Bone marrow (tissue), 2 donors: ENCODE results near the gene SLC22A17.

ENCODE experiments used
- DNase-seq, 2 donors: peaks; one replicate each; lab custom pipeline; 2025; lab: John Stamatoyannopoulos, UW

SLC22A17 gene

DNA sequence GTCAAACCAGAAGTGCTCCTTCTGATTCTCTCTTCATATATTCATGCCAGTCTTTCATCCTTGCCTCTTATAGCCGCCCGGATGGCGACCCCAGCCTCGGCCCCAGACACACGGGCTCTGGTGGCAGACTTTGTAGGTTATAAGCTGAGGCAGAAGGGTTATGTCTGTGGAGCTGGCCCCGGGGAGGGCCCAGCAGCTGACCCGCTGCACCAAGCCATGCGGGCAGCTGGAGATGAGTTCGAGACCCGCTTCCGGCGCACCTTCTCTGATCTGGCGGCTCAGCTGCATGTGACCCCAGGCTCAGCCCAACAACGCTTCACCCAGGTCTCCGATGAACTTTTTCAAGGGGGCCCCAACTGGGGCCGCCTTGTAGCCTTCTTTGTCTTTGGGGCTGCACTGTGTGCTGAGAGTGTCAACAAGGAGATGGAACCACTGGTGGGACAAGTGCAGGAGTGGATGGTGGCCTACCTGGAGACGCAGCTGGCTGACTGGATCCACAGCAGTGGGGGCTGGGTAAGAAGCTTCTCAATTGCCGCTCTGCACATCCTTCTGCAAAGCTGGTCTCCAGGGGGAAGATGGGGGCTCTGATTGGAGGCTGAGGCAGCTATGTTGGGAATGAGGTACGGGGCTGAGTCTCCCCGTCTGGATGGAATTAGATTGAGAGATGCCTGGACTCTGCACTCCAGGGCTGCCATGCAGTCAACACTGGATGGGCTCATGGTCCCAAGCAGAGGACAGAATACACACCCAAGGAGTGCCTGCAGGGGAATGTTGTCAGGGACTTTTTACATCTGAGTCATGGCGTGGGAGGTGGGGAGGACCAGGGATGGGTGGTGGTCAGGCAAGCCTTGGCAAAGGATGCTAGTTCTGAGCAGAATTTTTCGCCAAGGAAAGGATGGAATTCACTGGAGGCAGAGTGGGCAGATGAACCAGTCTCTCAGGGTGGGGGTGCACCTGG, 44.7 kb downstream of the SLC22A17 start:
- no peak for DNase-seq

DNA sequence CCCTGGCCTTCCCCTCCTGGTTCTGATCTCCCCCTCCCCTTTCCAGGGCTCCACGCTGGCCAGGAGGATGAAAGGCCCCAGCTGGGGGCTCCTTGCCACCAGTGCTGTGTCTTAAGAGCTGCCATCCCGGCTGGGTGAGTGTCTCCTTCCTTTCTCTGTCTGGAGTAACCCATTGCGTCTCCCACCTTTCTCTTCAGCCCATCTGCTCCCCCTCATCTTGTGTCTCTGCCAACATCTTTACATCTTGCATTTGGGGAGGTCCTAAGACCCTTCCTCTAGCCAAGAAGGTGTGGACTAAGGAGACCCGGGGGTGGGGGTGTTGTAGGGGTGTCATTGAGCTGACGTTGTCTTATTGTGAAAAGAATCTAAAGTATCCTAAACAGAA, 45.5 kb downstream of the SLC22A17 start:
- no peak for DNase-seq

DNA sequence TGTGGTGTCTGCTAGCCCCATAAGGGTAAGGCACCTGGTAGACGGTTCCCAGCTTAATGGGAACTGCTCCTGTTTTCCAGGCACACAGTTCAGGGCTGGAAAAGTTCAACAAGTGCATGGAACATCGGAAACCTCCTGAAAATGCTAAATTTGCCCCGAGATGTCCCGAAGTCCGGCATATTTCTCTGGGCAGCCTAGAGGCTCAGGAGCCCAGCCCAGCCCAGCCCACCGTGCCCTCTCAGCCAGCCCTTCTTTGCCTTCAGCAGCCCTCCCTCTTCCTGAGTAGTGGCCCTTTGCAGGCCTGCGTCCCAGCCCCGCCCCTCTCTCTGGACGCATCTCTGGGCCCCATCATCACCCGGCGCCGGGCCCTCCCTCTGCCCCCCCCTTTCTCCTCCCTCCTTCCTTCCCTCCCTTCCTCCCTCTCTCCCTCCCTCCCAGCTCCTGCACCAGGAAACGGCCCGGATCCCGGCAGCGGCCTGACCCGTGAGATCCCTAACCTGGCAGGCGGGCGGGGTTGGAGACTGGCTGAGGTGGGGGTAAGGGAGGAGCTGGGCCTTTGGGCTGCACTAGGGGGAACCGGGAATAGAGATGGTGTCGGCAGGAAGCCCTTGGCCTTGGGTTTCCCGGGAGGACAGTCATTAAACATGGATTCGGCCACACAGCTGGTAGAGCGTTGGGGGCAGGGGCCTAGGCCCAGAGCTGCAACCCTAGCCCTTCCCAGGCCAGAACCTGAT, 46.1 kb downstream of the SLC22A17 start, which contains the start of gene BCL2L2:
Gene BCL2L2 (plus strand): TSS at position 422 of the 734 bp plus-strand sequence. CDS start 935 bp downstream, outside the sequence.
- DNase-seq, result peak; percentile 41 to 63

DNA sequence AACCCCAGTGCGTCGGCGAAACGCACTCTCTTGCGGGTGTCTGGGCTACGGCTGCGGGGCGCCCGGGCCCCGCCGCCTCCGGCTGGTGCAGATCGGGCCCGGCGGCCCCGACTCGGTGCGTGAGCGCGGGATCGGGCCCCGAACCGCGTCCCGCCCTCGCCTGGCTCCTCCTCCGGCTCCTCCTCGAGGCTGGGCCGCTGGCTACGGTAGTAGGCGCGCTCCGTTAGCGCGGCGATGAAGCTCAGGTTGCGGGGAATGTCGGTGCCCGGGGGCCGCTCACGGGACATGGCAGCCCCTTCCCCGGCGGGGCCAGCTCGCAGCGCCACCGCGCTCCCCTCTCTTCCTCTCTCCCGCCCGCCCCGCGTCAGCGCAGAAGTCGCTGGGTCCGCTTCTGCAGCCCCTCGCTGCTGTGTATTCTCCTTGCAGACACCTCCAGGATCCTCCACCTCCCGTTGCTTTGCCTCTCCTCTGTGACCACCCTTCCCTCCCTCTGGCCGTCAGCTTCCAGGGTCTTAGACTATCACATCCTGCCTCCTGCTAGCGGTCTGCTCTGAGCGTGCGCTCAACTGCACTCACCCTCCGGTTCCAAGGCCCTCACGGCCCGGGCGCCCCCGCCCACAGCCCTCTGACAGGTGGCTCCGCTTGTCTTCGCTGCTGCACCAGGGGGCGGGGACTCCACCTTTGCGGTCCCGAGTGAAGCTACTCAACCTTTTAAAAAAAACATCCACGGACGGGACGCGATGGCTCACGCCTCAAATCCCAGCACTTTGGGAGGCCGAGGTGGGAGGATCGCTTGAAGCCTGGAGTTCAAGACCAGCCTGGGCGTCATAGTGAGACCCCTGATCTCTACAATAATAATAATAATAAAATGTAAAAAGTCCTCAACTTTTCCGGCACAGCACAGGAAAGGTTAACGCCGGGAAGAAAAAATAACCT, 50.1 kb downstream of the SLC22A17 start, which contains the start of gene PPP1R3E:
Gene PPP1R3E (minus strand): TSS at position 570 of the 936 bp plus-strand sequence. CDS start 283 bp downstream, at position 287.
- DNase-seq, result peak; percentile 20 to 47

DNA sequence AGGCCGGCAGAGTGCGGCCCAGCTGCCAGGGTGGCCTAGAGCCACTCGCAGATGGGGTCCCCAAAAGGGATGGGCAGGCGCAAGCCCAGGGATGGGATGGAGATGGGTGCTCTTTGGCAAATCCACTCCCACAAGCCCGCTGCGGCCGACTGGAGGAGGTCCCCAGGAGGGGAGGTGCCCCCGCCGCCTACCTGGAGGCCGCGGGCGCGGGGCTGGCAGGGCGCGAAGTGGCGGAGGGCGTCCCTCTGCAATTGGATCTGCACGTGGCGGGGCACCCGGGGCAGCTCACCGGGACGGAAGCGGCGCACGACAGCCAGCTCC, 50.8 kb downstream of the SLC22A17 start:
- DNase-seq, result no peak

DNA sequence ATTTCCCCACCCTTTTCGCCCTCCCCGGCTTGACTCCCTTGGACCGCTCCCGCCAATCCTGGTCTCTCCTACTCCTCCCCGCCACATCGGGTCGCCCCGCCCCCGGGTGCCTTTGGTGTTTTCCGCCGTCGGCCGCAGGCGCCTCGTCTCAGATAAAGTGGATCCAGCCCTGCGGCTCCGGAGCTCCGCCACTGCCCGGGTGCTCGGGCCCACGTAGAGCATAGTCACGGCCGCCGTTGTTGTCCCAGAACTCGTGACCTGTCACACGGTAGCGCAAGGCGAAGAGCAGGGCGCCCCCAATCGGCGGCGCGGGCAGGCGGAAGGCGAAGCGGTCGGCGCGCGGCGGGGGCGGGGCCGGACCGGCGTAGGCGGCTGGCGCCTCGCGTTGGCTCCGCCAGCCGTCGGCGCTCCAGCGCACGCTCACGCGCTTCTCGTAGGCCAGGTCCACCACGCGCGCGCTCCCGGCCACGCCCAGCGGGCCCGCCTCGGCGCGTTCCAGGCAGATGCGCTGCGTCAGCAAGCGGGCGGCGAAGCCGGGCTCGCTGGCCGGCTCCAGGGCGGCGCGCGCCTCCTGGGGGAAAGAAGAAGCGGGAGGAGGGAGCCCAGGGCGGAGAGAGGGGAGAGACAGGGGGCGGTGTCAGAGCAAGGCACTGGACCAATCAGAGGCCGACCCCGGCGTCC, 51.3 kb downstream of the SLC22A17 start:
- peak; percentile 98 to 99 for DNase-seq

DNA sequence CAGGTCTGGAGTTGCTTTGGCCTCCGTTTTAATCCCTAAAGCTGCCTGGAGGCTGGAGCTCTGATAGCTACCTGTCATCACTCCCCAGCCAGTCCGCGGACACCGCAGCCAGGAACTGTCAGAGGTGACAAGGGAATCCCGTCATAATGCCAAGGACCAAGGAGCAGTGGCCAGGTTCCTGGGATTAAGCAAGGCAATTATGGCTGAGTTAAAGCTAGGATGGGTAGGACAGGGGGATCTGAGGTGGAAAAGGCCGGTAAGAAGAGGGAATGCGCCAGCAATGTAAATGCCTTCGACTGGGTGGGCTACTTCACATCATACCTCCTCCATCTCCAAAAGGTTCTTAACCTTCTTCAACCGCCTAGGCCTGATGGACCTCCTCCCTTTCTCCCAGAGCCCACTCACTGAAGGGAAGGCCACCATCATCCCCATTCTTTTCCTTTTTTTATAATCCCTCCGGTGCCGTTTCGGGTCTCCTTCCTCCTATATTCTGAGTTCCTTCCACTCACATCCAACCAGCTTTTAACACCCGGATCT, 51.9 kb downstream of the SLC22A17 start:
- DNase-seq, result peak in 1 of 2 donors; percentile 36

DNA sequence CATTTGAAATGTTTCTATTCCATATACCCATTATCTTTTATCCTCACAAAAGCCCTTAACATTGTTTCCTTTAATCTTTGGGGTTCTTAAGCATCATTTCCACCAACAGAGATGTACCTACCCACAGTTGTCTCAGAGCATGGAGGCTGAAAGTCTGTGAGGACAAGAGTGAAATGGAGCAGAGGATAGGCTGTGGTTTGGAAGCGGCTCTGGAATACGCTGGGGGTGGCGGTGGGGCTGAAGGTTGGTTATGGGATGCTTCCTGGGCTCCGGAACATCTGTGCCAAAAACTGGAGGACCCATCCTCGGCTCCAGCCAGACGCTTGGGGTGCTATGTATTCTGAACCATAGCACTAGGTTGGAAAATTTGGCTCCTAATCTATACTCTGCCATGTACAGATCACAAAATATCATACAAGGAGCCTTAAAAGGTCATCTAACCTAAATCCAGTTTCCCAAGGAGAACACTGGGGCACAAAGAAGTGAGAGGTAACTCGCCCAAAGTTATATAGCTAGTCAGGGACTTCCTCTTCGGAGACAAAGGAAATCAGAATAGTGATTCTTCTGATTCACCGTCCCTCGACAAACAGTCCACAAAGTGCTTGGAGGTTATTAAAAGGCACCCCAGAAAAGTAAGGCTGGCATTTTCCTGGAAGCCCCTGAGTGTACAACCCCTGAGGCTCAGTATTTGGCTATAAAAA, 52.6 kb downstream of the SLC22A17 start:
- DNase-seq, result no peak

DNA sequence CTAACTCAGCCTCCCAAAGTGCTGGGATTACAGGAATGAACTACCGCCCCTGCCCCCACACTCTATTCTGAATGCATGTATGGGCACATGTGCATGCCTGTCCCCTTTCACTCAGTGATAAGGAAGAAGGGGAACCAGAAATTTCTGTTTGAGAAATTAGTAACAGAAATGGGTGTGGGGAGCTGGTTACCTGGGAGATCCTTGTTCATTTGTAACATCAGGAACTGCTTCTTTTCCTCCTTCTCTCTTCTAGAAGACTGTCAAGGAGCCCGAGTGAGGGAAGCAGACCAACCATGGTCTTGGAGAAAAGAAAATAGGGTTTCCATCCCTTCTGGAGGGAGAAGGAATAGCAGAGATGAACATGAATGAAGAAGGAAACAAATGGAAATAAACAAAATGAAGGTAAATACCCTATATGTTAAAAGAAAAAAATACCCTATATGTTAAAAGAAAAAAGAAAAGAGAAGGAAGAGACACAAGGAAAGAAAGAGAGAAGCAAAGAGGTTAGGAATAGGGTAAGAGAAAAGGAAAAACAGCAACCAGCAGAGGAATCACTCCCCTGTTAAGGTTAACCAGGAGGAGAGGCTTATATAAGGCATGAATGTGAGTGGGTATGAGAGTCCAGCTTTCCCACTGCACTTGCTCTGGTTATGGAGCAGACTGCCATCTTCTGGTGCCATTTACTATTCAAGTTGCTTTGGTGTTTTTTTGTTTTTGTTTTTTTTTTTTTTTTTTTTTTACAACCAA, 53.3 kb downstream of the SLC22A17 start:
- no peak for DNase-seq

DNA sequence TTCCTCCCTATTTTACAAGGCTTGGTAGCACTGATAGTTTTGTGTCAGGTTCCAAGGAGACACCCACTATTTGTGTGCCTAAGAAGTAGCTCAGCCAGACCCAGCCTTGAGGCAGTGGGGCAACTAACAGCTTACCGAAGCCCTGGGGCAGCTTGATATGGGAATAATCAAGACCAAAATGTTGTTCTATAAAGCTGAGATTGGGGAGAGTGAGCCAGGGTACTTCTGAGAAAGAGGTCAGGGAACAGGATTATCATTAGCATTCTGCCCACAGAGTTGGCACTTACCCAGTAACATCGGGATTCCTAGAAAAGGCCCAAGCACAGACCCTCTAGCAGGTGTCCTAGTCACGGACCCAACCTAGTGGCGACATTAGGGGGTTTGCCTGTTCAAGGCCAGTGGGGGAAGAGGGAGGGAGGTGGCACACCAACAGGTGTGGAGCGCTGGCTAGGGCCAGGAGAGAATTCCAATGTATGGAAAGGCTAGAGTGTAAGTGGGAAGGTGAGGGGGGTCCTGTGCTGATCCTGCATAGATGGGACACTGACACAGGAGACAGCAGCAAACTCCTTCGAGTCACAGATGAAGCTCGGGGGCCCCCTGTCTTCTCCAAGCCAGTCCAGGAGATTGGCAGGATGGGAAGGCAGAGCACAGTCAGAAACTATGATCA, 54.9 kb downstream of the SLC22A17 start:
- no peak for DNase-seq

DNA sequence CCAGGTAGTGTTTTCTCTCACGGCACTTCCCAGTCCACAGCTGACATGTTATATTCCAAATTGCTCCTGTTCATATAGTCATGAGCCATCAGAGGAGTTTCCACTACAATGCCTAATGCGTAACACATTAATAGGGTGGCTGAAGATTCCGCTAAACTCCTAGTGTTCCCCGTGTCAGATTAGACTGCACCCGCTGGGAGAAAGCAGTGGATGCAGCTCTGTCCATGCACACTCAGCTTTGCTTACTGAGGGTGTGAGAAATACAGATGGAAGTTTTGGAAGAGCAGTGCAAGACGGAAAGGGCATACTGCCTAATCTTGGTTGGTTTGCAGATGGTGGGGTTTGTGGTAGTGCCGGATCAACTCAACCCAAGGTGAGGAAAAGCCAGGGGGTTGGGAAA, 55.6 kb downstream of the SLC22A17 start:
- DNase-seq, result no peak
